ENCODE measurements around the gene SDR42E1.

GRCh38 chr16:82024316-82024715 lies 13.0 kb upstream of the SDR42E1 start:
- no peak for TF ChIP-seq CTCF (IDR thresholded peaks at IDR 0.05)
- TF ChIP-seq POLR2A (IDR thresholded peaks at IDR 0.05): no peak
